HUES48 (cell line): ENCODE measurements around the gene AKT2.

Experiments
- H3K27ac ChIP-seq: one replicate; pipeline ENCODE4 v1.7.0; 2013; ENCODE audit warnings: low read depth, low read length, inconsistent platforms
- H3K27me3 ChIP-seq: 2 replicates; pipeline ENCODE4 v1.6.1; 2013; ENCODE audit warnings: mild to moderate bottlenecking, low read length; ENCODE audit not compliant: control insufficient read depth, insufficient read depth
- H3K36me3 ChIP-seq: 2 replicates; pipeline ENCODE4 v1.6.1; 2013; ENCODE audit warnings: low read length; ENCODE audit not compliant: control insufficient read depth, insufficient read depth
- H3K4me1 ChIP-seq: 2 replicates; pipeline ENCODE4 v1.6.1; 2013; ENCODE audit warnings: mild to moderate bottlenecking, low read length; ENCODE audit not compliant: control insufficient read depth, insufficient read depth
- H3K4me3 ChIP-seq: 2 replicates; pipeline ENCODE4 v1.5.1; 2013; ENCODE audit warnings: mild to moderate bottlenecking, low read depth, low read length
- H3K9ac ChIP-seq: 2 replicates; pipeline ENCODE4 v1.6.1; 2013; ENCODE audit warnings: mild to moderate bottlenecking, low read depth, low read length, moderate library complexity
- H3K9me3 ChIP-seq: 2 replicates; pipeline ENCODE4 v1.6.1; 2013; ENCODE audit warnings: low read length; ENCODE audit not compliant: control insufficient read depth, insufficient read depth

Gene AKT2

DNA sequence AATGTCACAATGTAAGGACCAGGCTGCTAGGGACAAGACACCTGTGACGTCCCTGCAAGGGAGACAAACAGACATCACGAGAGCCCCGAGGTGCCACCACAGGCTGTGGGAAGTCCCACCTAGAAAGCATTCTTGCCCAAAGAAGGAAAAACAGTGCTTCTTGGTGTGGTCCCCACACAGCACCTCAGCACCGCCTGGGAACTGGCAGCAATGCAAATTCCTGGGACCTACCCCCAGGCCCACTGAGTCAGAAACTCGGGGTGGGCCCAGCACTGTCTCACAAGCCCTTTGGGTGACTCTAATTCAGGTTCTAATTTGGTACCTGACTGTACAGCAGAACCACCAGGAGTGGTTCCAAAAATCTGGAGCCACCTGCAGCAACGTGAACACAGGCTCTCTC lies 44.8 kb downstream of the AKT2 start:
- Histone ChIP-seq H3K4me3 (no peak overlapping the region), H3K27ac (no peak overlapping the region), H3K9me3 (no peaks in the 10 kb centered on the region), H3K4me1 (no peaks in the 10 kb centered on the region), H3K27me3 (no peaks in the 10 kb centered on the region), H3K36me3 (peaks cover 61% of the 10 kb centered on the region), H3K9ac (no peak overlapping the region)

GRCh38 chr19:40239415-40240226 lies 45.5 kb downstream of the AKT2 start:
- H3K27me3 ChIP-seq, result no peaks in the 10 kb centered on the region
- H3K9ac ChIP-seq, result no peak overlapping the region
- no peaks in the 10 kb centered on the region for H3K9me3 ChIP-seq
- H3K4me1 ChIP-seq, result no peaks in the 10 kb centered on the region
- H3K36me3 ChIP-seq, result peaks cover 68% of the 10 kb centered on the region
- H3K4me3 ChIP-seq, result no peak overlapping the region
- no peak overlapping the region for H3K27ac ChIP-seq

DNA sequence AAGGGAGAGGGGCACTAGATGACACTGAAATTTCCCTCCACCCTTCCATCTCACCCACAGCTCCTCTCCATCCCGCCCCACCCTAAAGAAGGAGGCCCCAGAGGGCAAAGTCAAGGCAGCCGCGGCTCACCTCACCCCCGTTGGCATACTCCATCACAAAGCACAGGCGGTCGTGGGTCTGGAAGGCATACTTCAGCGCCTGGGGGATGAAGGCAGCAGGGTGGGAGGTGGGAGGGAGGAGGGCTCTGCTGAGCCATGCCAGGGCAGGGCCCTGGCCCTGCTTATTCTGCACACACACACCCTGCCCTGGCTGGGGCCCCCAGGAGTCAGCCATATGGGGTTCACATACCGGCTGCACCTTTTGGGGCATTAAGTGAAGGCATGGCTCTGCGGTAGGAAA lies 46.4 kb downstream of the AKT2 start:
- H3K9me3 ChIP-seq, result no peaks in the 10 kb centered on the region
- no peaks in the 10 kb centered on the region for H3K4me1 ChIP-seq
- no peak overlapping the region for H3K4me3 ChIP-seq
- H3K27me3 ChIP-seq, result no peaks in the 10 kb centered on the region
- no peak overlapping the region for H3K9ac ChIP-seq
- peaks cover 68% of the 10 kb centered on the region for H3K36me3 ChIP-seq
- no peak overlapping the region for H3K27ac ChIP-seq

DNA sequence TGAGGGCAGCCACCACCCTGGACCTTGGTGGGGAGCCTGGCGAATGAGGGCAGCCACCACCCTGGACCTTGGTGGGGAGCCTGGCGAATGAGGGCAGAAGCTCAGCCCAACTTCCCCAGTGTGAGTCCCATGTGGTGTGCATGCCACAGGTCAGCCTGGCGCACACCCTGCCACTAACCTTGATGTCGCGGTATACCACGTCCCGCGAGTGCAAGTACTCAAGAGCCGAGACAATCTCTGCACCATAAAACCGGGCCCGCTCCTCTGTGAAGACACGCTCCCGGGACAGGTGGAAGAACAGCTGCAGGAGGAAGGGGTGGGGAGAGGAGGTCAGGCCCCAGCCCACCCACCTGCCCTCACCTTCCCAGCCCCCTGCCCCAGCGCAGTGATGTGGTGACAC lies 47.4 kb downstream of the AKT2 start:
- Histone ChIP-seq H3K4me3 (no peak overlapping the region), H3K36me3 (peaks cover 72% of the 10 kb centered on the region), H3K9me3 (no peaks in the 10 kb centered on the region)

GRCh38 chr19:40236366-40236765 lies 48.8 kb downstream of the AKT2 start:
- no peak overlapping the region for H3K27ac ChIP-seq
- no peaks in the 10 kb centered on the region for H3K9me3 ChIP-seq
- H3K4me1 ChIP-seq, result peaks cover 8% of the 10 kb centered on the region
- no peak overlapping the region for H3K4me3 ChIP-seq
- H3K27me3 ChIP-seq, result no peaks in the 10 kb centered on the region
- no peak overlapping the region for H3K9ac ChIP-seq
- peaks cover 61% of the 10 kb centered on the region for H3K36me3 ChIP-seq

More for the DNA sequence above, 47.4 kb downstream of the AKT2 start:
- Histone ChIP-seq H3K27ac (no peak overlapping the region), H3K27me3 (no peaks in the 10 kb centered on the region), H3K9ac (no peak overlapping the region), H3K4me1 (no peaks in the 10 kb centered on the region)

DNA sequence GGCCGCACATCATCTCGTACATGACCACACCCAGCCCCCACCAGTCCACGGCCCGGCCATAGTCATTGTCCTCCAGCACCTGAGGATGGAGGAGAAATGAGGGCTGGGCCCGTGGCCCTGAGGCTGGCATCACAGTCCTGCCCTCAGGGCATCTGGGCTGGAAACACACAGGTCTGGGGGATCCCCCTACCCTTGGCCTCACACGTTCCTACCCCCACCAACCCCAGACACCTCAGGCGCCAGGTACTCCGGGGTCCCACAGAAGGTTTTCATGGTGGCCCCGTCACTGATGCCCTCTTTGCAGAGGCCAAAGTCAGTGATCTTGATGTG lies 49.2 kb downstream of the AKT2 start:
- peaks cover 57% of the 10 kb centered on the region for H3K36me3 ChIP-seq
- no peaks in the 10 kb centered on the region for H3K27me3 ChIP-seq
- H3K4me1 ChIP-seq, result peaks cover 11% of the 10 kb centered on the region
- H3K27ac ChIP-seq, result no peak overlapping the region
- no peaks in the 10 kb centered on the region for H3K9me3 ChIP-seq
- H3K4me3 ChIP-seq, result no peak overlapping the region
- no peak overlapping the region for H3K9ac ChIP-seq

GRCh38 chr19:40235238-40236025 lies 49.7 kb downstream of the AKT2 start:
- Histone ChIP-seq H3K4me3 (no peak overlapping the region), H3K9ac (no peak overlapping the region), H3K27me3 (no peaks in the 10 kb centered on the region), H3K27ac (no peak overlapping the region), H3K4me1 (peaks cover 12% of the 10 kb centered on the region), H3K9me3 (no peaks in the 10 kb centered on the region), H3K36me3 (peaks cover 53% of the 10 kb centered on the region)

GRCh38 chr19:40234429-40235237 lies 50.5 kb downstream of the AKT2 start:
- Histone ChIP-seq H3K4me3 (no peak overlapping the region), H3K4me1 (peaks cover 12% of the 10 kb centered on the region), H3K9ac (no peak overlapping the region), H3K27ac (no peak overlapping the region), H3K9me3 (no peaks in the 10 kb centered on the region), H3K36me3 (peaks cover 45% of the 10 kb centered on the region), H3K27me3 (no peaks in the 10 kb centered on the region)

GRCh38 chr19:40233811-40234389 lies 51.2 kb downstream of the AKT2 start:
- Histone ChIP-seq H3K9ac (no peak overlapping the region), H3K27ac (no peak overlapping the region), H3K36me3 (peaks cover 38% of the 10 kb centered on the region), H3K4me1 (peaks cover 12% of the 10 kb centered on the region), H3K4me3 (no peak overlapping the region), H3K27me3 (no peaks in the 10 kb centered on the region), H3K9me3 (no peaks in the 10 kb centered on the region)

GRCh38 chr19:40232949-40233810 lies 52.0 kb downstream of the AKT2 start:
- no peak overlapping the region for H3K27ac ChIP-seq
- peaks cover 32% of the 10 kb centered on the region for H3K36me3 ChIP-seq
- H3K9ac ChIP-seq, result no peak overlapping the region
- H3K4me3 ChIP-seq, result no peak overlapping the region
- no peaks in the 10 kb centered on the region for H3K27me3 ChIP-seq
- H3K9me3 ChIP-seq, result no peaks in the 10 kb centered on the region
- H3K4me1 ChIP-seq, result peaks cover 12% of the 10 kb centered on the region
